ENCODE measurements around the gene HOXD12. TPM values are rescaled to one million over a fixed set of nuclear protein-coding genes. Genes with fewer than 3 reads are reported as not detected.

HOXD12 gene
- total RNA-seq, 2 experiments from 2014 or later: not detected

DNA sequence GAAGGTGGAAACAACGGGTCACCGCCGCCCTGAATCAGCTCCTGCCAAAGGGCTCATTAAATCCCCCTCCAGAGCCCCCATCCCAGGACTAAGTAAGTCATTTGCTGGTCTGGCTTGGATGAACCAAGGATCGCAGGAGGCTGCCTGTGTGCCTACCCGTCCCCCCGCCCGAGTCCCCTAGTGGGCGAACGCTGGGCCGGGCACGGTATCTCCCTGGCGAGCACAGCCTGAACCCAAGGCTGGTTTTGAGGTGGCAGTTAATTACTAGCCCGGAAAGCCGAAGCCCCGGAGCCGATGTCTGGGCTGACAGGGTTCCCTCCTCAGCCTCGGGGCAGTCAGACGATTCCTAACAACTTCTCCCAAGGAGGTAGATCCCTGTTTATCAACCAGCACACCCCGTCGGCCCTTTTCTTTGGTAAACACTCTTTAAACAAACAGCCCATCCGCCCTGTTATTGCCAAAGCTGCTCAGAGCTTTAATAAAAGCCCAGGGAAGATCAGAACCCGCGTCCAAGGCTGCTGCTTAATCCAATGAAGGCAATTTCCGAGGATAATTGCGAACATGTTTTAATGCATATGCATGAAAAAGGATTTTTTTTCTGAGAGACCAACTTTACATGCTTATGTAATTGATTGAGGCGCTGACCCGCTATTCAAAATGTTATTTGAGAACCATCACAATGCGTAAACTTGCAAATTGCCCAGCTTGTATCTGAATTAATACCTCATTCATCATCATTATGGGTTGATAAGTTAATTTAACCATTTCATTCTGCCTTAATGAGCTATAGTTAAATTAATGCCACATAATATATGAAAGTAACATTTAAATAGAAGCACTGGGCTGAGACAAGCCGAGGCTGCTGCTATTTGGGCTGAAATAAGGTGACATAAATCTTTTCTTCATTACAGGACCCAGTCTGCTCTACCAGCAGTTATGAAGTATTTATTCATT lies 26.4 kb upstream of the HOXD12 start:
- Mint-ChIP-seq H3K36me3 (ENCODE audit: low read depth) (no peaks in the 10 kb centered on the region), H3K9me3 (peaks cover 5% of the 10 kb centered on the region), H3K27ac (no peak overlapping the region), H3K4me1 (ENCODE audit: low read depth) (peaks cover 3% of the 10 kb centered on the region), H3K4me3 (no peak overlapping the region), H3K27me3 (peaks cover 82% of the 10 kb centered on the region)
- TF ChIP-seq, protein P1, sequence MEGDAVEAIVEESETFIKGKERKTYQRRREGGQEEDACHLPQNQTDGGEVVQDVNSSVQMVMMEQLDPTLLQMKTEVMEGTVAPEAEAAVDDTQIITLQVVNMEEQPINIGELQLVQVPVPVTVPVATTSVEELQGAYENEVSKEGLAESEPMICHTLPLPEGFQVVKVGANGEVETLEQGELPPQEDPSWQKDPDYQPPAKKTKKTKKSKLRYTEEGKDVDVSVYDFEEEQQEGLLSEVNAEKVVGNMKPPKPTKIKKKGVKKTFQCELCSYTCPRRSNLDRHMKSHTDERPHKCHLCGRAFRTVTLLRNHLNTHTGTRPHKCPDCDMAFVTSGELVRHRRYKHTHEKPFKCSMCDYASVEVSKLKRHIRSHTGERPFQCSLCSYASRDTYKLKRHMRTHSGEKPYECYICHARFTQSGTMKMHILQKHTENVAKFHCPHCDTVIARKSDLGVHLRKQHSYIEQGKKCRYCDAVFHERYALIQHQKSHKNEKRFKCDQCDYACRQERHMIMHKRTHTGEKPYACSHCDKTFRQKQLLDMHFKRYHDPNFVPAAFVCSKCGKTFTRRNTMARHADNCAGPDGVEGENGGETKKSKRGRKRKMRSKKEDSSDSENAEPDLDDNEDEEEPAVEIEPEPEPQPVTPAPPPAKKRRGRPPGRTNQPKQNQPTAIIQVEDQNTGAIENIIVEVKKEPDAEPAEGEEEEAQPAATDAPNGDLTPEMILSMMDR (IDR thresholded peaks at IDR 0.05): no peak
- intact Hi-C loops (cut with micrococcal nuclease): no loop called here
- CTCF ChIA-PET: no interaction called here
- POLR2A ChIA-PET: interaction anchor here (0.7 to 1.3 kb wide), 3 partner anchors 59 to 1654 kb away, joined by 3 read pairs; no protein-coding TSS in a partner anchor
- DNase-seq (no peak), ATAC-seq (no peak)

GRCh38 chr2:176074919-176075425 lies 24.6 kb upstream of the HOXD12 start:
- DNase-seq (no peak), ATAC-seq (no peak)
- Mint-ChIP-seq H3K4me3 (no peak overlapping the region), H3K27ac (no peak overlapping the region), H3K9me3 (peaks cover 14% of the 10 kb centered on the region), H3K36me3 (ENCODE audit: low read depth) (peaks cover 7% of the 10 kb centered on the region), H3K27me3 (peaks cover 80% of the 10 kb centered on the region), H3K4me1 (ENCODE audit: low read depth) (peaks cover 5% of the 10 kb centered on the region)
- intact Hi-C loops (cut with micrococcal nuclease): no loop called here
- CTCF ChIA-PET: interaction anchor here (0.8 to 1.8 kb wide), 4 partner anchors 23 to 384 kb away, joined by 4 to 10 read pairs (median 4); no protein-coding TSS in a partner anchor
- POLR2A ChIA-PET: no interaction called here
- TF ChIP-seq, protein P1 (IDR thresholded peaks at IDR 0.05): no peak

GRCh38 chr2:176075481-176075880 lies 24.1 kb upstream of the HOXD12 start:
- peaks cover 7% of the 10 kb centered on the region for H3K36me3 Mint-ChIP-seq (ENCODE audit: low read depth)
- DNase-seq (no peak), ATAC-seq (no peak)
- H3K27ac Mint-ChIP-seq: no peak overlapping the region
- H3K9me3 Mint-ChIP-seq: peaks cover 14% of the 10 kb centered on the region
- POLR2A ChIA-PET: no interaction called here
- TF ChIP-seq, protein P1 (IDR thresholded peaks at IDR 0.05): no peak
- intact Hi-C loops (cut with micrococcal nuclease): no loop called here
- H3K4me3 Mint-ChIP-seq: no peak overlapping the region
- peaks cover 5% of the 10 kb centered on the region for H3K4me1 Mint-ChIP-seq (ENCODE audit: low read depth)
- H3K27me3 Mint-ChIP-seq: peaks cover 77% of the 10 kb centered on the region
- CTCF ChIA-PET: interaction anchor here (1.3 to 1.8 kb wide), 3 partner anchors 22 to 52 kb away, joined by 4 to 10 read pairs (median 5); no protein-coding TSS in a partner anchor

GRCh38 chr2:176076063-176076462 lies 23.5 kb upstream of the HOXD12 start:
- no peak for DNase-seq
- ChIA-PET CTCF (interaction anchor here (1.0 to 1.8 kb wide), 4 partner anchors 21 to 51 kb away, joined by 3 to 10 read pairs (median 4); no protein-coding TSS in a partner anchor), POLR2A (no interaction called here)
- H3K27ac Mint-ChIP-seq: no peak overlapping the region
- peaks cover 16% of the 10 kb centered on the region for H3K9me3 Mint-ChIP-seq
- intact Hi-C loops (cut with micrococcal nuclease): no loop called here
- H3K4me1 Mint-ChIP-seq (ENCODE audit: low read depth): peaks cover 9% of the 10 kb centered on the region
- no peak overlapping the region for H3K4me3 Mint-ChIP-seq
- H3K27me3 Mint-ChIP-seq: peaks cover 77% of the 10 kb centered on the region
- peaks cover 11% of the 10 kb centered on the region for H3K36me3 Mint-ChIP-seq (ENCODE audit: low read depth)
- ATAC-seq: no peak
- TF ChIP-seq, protein P1 (IDR thresholded peaks at IDR 0.05): no peak

DNA sequence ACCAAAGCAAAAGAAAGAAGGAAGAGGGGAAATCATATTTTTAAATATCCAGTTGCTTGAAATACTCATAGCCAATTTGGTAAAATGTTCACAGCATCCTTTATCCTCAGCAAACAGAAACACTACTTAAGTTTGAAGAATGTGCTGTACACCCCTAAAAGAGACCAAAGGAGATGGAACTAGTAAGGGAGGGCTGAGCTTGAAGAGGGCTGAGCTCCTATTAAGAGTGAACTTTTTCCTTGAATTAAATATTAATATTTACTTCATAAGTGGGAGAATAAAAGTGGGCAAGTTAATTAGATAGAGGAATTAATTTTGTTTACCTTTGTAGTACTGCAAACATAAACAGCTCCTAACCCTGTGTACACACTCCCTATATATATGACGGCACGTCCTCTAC lies 22.8 kb upstream of the HOXD12 start:
- TF ChIP-seq, protein P1 (IDR thresholded peaks at IDR 0.05): no peak
- ChIA-PET POLR2A (no interaction called here), CTCF (interaction anchor here (1.0 kb wide), 2 partner anchors 21 to 710 kb away, joined by 3 read pairs; no protein-coding TSS in a partner anchor)
- no peak overlapping the region for H3K27ac Mint-ChIP-seq
- H3K9me3 Mint-ChIP-seq: peaks cover 21% of the 10 kb centered on the region
- peaks cover 18% of the 10 kb centered on the region for H3K36me3 Mint-ChIP-seq (ENCODE audit: low read depth)
- intact Hi-C loops (cut with micrococcal nuclease): no loop called here
- H3K27me3 Mint-ChIP-seq: peaks cover 79% of the 10 kb centered on the region
- no peak for DNase-seq
- H3K4me1 Mint-ChIP-seq (ENCODE audit: low read depth): peaks cover 10% of the 10 kb centered on the region
- H3K4me3 Mint-ChIP-seq: no peak overlapping the region
- no peak for ATAC-seq
